ENCODE results near the gene RCC2.

Gene RCC2

GRCh38 chr1:17442841-17443240 lies 3.4 kb upstream of the RCC2 start:
- DNase-seq (ENCODE audit: low read depth), result no peak

DNA sequence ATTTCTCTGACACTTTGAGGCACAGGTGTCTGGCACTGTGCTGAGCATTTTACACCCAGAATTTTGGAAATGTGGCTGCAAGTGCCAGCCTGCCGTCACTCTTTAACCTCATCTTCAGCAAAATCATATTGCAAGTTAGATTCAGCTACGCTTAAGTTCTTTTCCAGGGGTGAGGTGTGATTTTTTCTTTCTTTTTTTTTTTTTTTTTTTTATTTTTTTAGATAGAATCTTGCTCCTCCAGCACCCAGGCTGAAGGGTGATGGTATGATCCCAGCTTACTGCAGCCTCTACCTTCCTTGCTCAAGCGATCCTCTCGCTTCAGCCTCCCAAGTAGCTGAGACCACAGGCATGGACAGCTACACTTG lies 2.5 kb upstream of the RCC2 start:
- no peak for DNase-seq (ENCODE audit: low read depth)

GRCh38 chr1:17441265-17441992 lies 2.0 kb upstream of the RCC2 start:
- no peak for DNase-seq (ENCODE audit: low read depth)

DNA sequence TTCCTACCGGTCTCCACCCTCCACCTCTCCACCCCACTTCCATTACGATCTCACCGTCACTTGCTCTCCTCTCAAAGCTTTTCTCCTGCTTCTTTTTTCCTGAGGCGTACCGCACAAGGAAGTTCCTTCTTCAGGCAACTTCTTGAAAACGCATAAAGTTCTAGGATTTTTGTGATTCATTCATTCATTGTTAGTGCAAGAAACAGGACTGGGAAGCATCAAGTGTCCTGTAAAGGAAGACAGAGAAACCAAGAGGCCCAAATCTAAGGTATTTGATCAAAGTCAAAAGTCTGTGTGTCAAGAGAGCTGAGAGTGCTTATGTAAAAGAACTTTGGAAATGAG lies 1.3 kb upstream of the RCC2 start:
- no peak for DNase-seq (ENCODE audit: low read depth)

DNA sequence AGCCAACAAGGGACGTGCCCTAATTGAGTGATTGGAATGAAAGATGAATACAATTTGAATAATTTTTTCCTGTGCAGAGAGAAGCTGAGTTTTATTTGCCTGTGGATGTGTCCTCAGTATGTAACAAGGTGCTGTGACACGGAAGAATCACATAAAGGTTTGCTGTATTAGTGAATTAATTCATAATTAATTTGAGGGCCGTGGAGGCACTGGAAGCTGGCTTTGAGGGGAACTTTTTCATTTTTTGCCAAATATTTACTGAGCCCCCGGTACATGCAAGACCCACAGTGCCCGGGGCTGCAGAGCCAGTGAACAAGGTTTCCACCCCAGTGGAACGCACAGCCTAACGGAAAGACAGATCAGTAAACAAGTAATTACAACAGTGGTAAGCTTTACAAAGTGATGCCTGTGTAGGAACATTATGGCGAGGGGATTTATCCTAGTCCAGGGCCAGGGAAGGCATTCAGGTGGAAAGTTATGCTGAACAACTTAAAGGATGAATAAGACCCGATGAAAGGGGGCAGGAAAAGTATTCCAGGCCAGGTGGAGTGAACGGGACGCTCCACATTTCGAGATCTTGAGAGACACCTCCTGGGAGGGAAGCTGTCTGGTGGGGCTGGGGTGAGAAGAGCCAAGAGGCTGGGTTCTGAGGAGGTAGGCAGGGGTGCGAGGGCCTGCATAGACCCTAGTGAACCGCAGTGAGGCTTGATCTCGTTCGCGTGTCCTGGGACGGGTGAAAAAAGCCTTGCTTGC lies 773 bp upstream of the RCC2 start:
- DNase-seq (ENCODE audit: low read depth), result no peak

- peak; percentile 22 for DNase-seq (ENCODE audit: low read depth)
Observed at GRCh38 chr1:17438318-17439249, 893 bp downstream of the RCC2 start.

DNA sequence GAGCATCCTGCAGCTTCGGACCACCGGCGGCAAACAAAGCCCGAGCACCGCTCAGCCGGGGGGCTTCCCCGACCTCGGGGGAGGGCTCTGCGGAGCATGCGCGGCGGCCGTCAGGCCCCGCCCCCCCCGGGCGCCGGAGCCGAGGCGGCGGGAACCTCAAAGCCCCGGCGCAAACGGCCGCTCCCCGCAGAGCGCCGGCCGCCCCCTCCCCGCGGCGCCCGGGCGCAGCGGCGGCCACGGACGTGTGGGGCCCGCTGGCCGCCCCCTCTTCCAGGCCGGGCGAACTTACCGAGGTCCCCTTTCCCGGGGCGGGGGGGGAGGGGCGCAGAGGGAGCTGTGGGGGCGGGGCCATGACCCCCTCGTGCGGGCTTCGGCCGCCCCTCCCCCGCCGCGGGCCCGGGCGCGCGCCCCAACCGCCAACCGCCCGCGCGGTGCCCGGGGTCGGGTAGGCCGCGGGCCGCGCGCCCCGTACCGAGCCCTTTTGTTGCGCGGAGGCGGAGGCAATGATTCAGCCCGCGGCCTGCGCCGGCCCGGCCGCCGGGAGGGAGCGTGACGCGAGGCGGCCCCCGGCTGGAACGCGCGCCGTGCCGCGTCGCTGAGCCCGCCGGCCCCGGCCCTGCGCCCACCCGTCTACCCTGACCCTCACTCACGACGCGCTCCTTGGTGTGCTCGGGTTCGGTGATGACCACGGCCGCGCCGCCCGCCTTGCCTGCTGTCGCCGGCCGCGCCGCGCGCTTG lies 1.7 kb downstream of the RCC2 start:
- peak; percentile 30 for DNase-seq (ENCODE audit: low read depth)

DNA sequence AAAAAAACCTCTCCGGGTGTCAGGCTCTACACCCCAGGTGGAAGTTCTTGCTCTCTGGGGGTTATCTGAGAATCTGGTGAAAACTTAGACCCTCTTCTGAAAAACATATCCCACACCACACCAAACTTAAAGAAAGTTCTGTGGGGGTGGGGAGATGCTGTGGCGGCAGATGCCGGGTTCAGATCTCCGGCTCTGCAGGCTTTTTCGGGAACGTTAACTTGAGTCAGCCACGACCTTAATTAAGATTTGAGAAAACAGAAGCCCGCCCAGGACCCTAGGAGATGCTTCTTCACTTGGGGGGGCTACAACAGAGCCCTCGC lies 2.3 kb downstream of the RCC2 start:
- DNase-seq (ENCODE audit: low read depth), result no peak

DNA sequence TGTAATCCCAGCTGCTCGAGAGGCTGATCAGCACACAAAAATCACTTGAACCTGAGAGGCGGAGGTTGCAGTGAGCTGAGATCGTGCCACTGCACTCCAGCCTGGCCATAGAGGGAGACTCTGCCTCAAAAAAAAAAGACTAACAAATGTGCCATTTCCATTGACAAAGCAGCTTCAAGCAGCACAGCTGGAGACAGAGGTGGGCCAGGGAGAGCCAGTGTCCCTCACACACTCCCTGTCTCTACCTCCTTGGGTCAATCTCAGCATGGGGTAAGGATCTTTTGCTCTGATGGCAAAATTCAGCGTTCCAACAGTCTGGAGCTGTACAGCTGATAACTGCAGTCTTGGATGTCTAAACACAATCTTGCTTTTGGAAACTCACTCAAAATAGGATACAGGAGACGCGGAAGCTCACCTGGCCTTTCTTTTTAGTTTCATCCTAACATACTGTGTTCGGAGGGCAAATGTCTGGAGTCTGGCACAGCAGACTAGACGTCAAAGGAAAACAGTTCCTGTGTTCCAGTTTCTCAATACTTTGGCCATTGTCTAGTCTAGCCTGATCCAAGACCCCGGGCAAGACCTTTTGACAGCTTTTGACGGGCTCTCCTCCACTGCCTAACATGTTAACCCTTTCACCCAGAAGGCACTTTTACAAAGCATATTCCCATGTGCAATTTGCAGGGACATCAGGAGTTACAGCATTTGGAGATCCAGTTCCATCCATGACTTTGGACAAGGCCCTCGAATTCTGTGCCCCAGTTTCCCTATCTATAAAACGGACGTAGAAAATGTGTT lies 2.9 kb downstream of the RCC2 start:
- no peak for DNase-seq (ENCODE audit: low read depth)

- DNase-seq (ENCODE audit: low read depth), result no peak
Observed at GRCh38 chr1:17434601-17435000, 4.9 kb downstream of the RCC2 start.

- no peak for DNase-seq (ENCODE audit: low read depth)
Observed at GRCh38 chr1:17434016-17434415, 5.5 kb downstream of the RCC2 start.

GRCh38 chr1:17433261-17433660 lies 6.2 kb downstream of the RCC2 start:
- DNase-seq (ENCODE audit: low read depth), result no peak

GRCh38 chr1:17432412-17432811 lies 7.1 kb downstream of the RCC2 start:
- DNase-seq (ENCODE audit: low read depth), result no peak

DNA sequence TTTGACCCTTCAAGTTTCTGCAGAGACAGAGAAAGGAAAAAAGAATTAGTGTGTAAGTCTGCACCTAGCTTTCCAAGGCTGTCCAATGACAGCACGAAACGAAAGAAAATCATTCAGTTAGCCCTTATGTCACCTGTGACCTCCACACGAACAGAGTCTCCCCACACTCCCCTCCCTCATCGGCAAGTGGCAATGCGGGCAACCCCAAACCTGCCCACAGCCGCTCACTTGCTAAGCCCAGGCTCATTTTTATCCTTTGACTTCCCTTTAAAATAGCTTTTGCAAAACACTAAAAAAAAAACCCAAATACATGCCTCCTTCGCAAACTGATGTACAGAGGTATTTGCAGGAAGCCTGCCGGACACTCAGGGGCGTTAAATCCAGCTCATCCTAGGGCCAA lies 10.3 kb downstream of the RCC2 start:
- DNase-seq (ENCODE audit: low read depth), result no peak

- no peak for DNase-seq (ENCODE audit: low read depth)
Observed at GRCh38 chr1:17427696-17428660, 11.5 kb downstream of the RCC2 start.

DNA sequence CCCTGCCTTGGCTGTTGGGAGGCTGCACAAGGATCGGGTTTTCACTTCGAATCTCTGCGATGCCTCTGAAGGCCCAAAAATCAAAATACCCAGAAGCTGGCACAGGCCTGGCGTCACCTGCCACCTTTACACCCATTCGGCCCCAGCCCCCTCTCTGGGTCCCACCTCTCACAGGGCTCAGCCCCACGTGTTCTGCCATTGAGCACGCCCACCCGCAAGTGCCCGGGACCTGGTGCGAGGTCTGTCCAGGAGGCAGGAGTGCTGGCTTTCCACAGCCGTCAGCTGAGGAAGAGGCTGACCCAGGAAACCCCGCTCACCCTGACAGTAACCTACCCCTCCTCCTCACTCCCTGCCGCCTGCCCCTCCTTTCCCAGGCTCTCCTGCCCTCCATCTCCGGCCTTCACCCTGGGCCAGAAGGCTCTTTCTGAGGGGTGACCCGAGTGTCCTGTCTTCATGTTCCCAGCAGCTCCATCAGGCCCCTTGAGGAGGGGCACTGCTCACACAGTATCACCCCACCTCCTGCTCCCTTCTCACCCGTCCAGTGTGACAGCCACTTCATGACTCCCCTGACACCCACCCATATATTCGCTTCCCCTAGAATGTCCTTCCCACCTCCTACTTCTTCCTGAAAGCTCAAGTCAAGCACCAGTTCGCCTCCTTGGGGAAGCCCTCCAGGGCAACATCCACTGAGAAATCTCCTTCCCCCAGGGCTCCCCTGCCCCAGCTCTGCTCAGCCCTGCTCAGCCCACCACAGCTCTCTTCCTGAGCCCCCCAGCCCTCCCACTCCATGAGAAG lies 13.5 kb downstream of the RCC2 start:
- no peak for DNase-seq (ENCODE audit: low read depth)

- DNase-seq (ENCODE audit: low read depth), result no peak
Observed at GRCh38 chr1:17423781-17424245, 15.7 kb downstream of the RCC2 start.

- DNase-seq (ENCODE audit: low read depth), result no peak
Observed at GRCh38 chr1:17422461-17422860, 17.0 kb downstream of the RCC2 start.

GRCh38 chr1:17420391-17420918 lies 19.0 kb downstream of the RCC2 start:
- no peak for DNase-seq (ENCODE audit: low read depth)
